CD14-positive monocyte (primary cell): ENCODE measurements around the gene SIDT1. TPM values are rescaled to one million over a fixed set of nuclear protein-coding genes. Genes with fewer than 3 reads are reported as not detected.

Source experiments
- DNase-seq, 3 donors: peaks; one replicate each; pipeline ENCODE4 v3.0.0-alpha.2; 2011 to 2022
- H2AFZ ChIP-seq: 2 replicates; pipeline ENCODE4 v1.6.0; 2012; ENCODE audit warnings: mild to moderate bottlenecking, low read depth, low read length, inconsistent platforms; ENCODE audit not compliant: insufficient read depth, poor library complexity, severe bottlenecking
- H3K27ac ChIP-seq, 2 donors: 1 replicate in 1 of 2; 2 replicates in 1 of 2; pipeline ENCODE4 v1.5.1; 2012 to 2013; ENCODE audit warnings: low read length in 2 of 2, control low read depth in 1 of 2, inconsistent platforms in 1 of 2, low read depth in 1 of 2, mild to moderate bottlenecking in 1 of 2
- H3K27me3 ChIP-seq, 2 donors: one replicate each; pipeline versions ENCODE4 v1.6.0 to v1.6.1; 2011 to 2013; ENCODE audit warnings: low read length in 2 of 2; ENCODE audit not compliant: control insufficient read depth in 2 of 2, insufficient read depth in 2 of 2
- H3K36me3 ChIP-seq, 2 donors: replicated peaks in 1 of 2; 1 replicate in 1 of 2; 2 replicates in 1 of 2; pipeline versions ENCODE4 v1.5.1 to v1.6.1; 2012 to 2013; ENCODE audit warnings: low read length in 2 of 2, control low read depth in 1 of 2, inconsistent platforms in 1 of 2, mild to moderate bottlenecking in 1 of 2; ENCODE audit not compliant: insufficient read depth in 2 of 2, control insufficient read depth in 1 of 2
- H3K4me1 ChIP-seq, 2 donors: 1 replicate in 1 of 2; 2 replicates in 1 of 2; pipeline versions ENCODE4 v1.5.1 to v1.6.1; 2012 to 2013; ENCODE audit warnings: low read length in 2 of 2, control low read depth in 1 of 2, inconsistent platforms in 1 of 2, mild to moderate bottlenecking in 1 of 2, moderate library complexity in 1 of 2; ENCODE audit not compliant: insufficient read depth in 2 of 2, control insufficient read depth in 1 of 2
- H3K4me2 ChIP-seq: replicated peaks from 2 replicates; pipeline ENCODE3; 2012; ENCODE audit warnings: low read length, moderate library complexity, mild to moderate bottlenecking; ENCODE audit not compliant: poor library complexity, severe bottlenecking; ENCODE audit errors: extremely low read depth
- H3K4me3 ChIP-seq, 3 experiments: fragments of 200-600 bp in 1 of 3; sonication (generic) in 1 of 3; replicated peaks in 1 of 3; 1 replicate in 2 of 3; 2 replicates in 1 of 3; pipeline ENCODE4 v1.5.1; 2011 to 2013; ENCODE audit warnings: low read length in 3 of 3, mild to moderate bottlenecking in 3 of 3, control low read depth in 2 of 3, low read depth in 2 of 3, inconsistent platforms in 1 of 3, moderate library complexity in 1 of 3
- H3K79me2 ChIP-seq: 2 replicates; pipeline ENCODE4 v1.6.0; 2012; ENCODE audit warnings: mild to moderate bottlenecking, control low read depth, inconsistent platforms, low read length, moderate library complexity; ENCODE audit not compliant: insufficient read depth
- H3K9ac ChIP-seq: 2 replicates; pipeline ENCODE4 v1.6.0; 2017; ENCODE audit warnings: low read length, mild to moderate bottlenecking; ENCODE audit not compliant: insufficient read depth, poor library complexity, severe bottlenecking
- H3K9me3 ChIP-seq, 2 donors: replicated peaks in 1 of 2; 1 replicate in 1 of 2; 2 replicates in 1 of 2; pipeline versions ENCODE4 v1.5.1 to v1.6.1; 2012 to 2013; ENCODE audit warnings: low read length in 2 of 2, control low read depth in 1 of 2; ENCODE audit not compliant: control insufficient read depth in 1 of 2, insufficient read depth in 1 of 2
- H4K20me1 ChIP-seq: 2 replicates; pipeline ENCODE4 v1.6.0; 2012; ENCODE audit warnings: mild to moderate bottlenecking, low read length, control low read depth, moderate library complexity; ENCODE audit not compliant: insufficient read depth
- H3K27ac Mint-ChIP-seq, 7 donors: one replicate each; pipeline ENCODE4 v1.8.0; 2020; ENCODE audit warnings: mild to moderate bottlenecking in 7 of 7, mixed read lengths in 7 of 7, moderate library complexity in 6 of 7, inconsistent platforms in 2 of 7
- H3K27me3 Mint-ChIP-seq, 3 donors: one replicate each; pipeline ENCODE4 v1.8.0; 2021 to 2022; ENCODE audit warnings: low read depth in 3 of 3, mild to moderate bottlenecking in 3 of 3, mixed read lengths in 3 of 3, moderate library complexity in 3 of 3, inconsistent platforms in 1 of 3
- H3K36me3 Mint-ChIP-seq, 2 donors: one replicate each; pipeline ENCODE4 v1.8.0; 2020; ENCODE audit warnings: mixed read lengths in 2 of 2, inconsistent platforms in 1 of 2, mild to moderate bottlenecking in 1 of 2
- H3K4me1 Mint-ChIP-seq: one replicate; pipeline ENCODE4 v1.8.0; 2020; ENCODE audit warnings: mild to moderate bottlenecking, mixed read lengths
- H3K4me3 Mint-ChIP-seq, 2 donors: one replicate each; pipeline ENCODE4 v1.8.0; 2020; ENCODE audit warnings: mild to moderate bottlenecking in 2 of 2, mixed read lengths in 2 of 2, moderate library complexity in 1 of 2
- H3K9me3 Mint-ChIP-seq, 7 donors: one replicate each; pipeline ENCODE4 v1.8.0; 2020 to 2022; ENCODE audit warnings: mixed read lengths in 7 of 7, mild to moderate bottlenecking in 6 of 7, moderate library complexity in 6 of 7, inconsistent platforms in 2 of 7
- WGBS: methylation state at CpG from one replicate; pipeline ENCODE4 v1.1.5; 2013; ENCODE audit warnings: missing lambda C conversion rate; ENCODE audit not compliant: insufficient coverage; 5-methylcytosine and 5-hydroxymethylcytosine counted together
- intact Hi-C, 2 donors: fragments of 100-400 bp; cut with micrococcal nuclease; formaldehyde crosslinking; loops; one replicate each; pipeline versions ENCODE4 v1.15.0 to v1.15.1; 2023
- polyA plus RNA-seq, 3 donors: library from polyadenylated mRNA; depleted of rRNA in 1 of 3; unstranded in 2 of 3; stranded (reverse) in 1 of 3; fragments of 300-500 nt in 2 of 3; fragments of >200 nt in 1 of 3; fragmentation: Illumina TruSeq in 2 of 3; gene quantifications; 1 replicate in 2 of 3; 2 replicates in 1 of 3; pipeline ENCODE4 v1.2.3, GENCODE V29; 2012 to 2021
- TF ChIP-seq, protein P1 (sequence below): fragments of 200-600 bp; IDR thresholded peaks from one replicate; pipeline ENCODE4 v1.8.0; 2022; ENCODE audit warnings: antibody characterized with exemption, mild to moderate bottlenecking

SIDT1 gene
- polyA plus RNA-seq, 3 donors, result 3.2 to 7.1 (median 4.0) TPM

DNA sequence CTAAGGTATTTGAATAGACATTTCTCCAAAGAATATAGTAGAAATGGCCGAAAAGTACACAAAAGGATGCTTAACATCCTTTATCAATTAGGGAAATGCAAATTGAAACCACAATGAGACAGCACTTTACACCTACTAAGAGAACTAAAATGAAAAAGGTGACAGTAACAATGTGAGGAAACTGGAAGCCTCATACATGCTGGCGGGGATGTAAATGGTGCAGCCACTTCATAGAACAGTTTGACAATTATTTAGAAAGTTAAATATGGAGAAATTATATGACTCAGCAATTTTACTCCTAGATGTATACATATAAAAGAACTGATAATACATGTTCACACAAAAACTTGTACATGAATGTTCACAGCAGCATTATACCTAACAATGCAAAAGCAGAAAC is 30.8 kb upstream of the SIDT1 start:
- no peak overlapping the region for H2AFZ ChIP-seq
- no peaks in the 10 kb centered on the region for H3K79me2 ChIP-seq
- Mint-ChIP-seq H3K36me3 (peaks cover 27 to 46% of the 10 kb centered on the region in 2 donors), H3K9me3 (no peaks in the 10 kb centered on the region), H3K27me3 (peaks cover 0 to 3% (median 2%) of the 10 kb centered on the region in 3 donors), H3K4me3 (no peak overlapping the region), H3K4me1 (peaks cover 2% of the 10 kb centered on the region), H3K27ac (no peak overlapping the region)
- H3K4me1 ChIP-seq, result no peaks in the 10 kb centered on the region
- peaks cover 27 to 28% of the 10 kb centered on the region in 2 donors for H3K36me3 ChIP-seq
- no peaks in the 10 kb centered on the region for H4K20me1 ChIP-seq
- DNase-seq, result no peak
- no peaks in the 10 kb centered on the region for H3K27me3 ChIP-seq
- TF ChIP-seq, protein P1, sequence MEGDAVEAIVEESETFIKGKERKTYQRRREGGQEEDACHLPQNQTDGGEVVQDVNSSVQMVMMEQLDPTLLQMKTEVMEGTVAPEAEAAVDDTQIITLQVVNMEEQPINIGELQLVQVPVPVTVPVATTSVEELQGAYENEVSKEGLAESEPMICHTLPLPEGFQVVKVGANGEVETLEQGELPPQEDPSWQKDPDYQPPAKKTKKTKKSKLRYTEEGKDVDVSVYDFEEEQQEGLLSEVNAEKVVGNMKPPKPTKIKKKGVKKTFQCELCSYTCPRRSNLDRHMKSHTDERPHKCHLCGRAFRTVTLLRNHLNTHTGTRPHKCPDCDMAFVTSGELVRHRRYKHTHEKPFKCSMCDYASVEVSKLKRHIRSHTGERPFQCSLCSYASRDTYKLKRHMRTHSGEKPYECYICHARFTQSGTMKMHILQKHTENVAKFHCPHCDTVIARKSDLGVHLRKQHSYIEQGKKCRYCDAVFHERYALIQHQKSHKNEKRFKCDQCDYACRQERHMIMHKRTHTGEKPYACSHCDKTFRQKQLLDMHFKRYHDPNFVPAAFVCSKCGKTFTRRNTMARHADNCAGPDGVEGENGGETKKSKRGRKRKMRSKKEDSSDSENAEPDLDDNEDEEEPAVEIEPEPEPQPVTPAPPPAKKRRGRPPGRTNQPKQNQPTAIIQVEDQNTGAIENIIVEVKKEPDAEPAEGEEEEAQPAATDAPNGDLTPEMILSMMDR, result no peak
- no peak overlapping the region for H3K4me2 ChIP-seq
- H3K4me3 ChIP-seq, result no peak overlapping the region
- H3K9me3 ChIP-seq, result no peaks in the 10 kb centered on the region
- no peak overlapping the region for H3K27ac ChIP-seq
- WGBS, result no CpG with 5 or more reads among the region's 2 CpGs
- intact Hi-C loops, result no loop called here
- H3K9ac ChIP-seq, result no peak overlapping the region

- H3K79me2 ChIP-seq, result peaks cover 8% of the 10 kb centered on the region
- Mint-ChIP-seq H3K36me3 (peaks cover 13 to 37% of the 10 kb centered on the region in 2 donors), H3K27ac (no peak overlapping the region), H3K9me3 (peaks cover 0 to 3% (median 0%) of the 10 kb centered on the region in 7 donors), H3K27me3 (peaks cover 0 to 3% (median 0%) of the 10 kb centered on the region in 3 donors), H3K4me3 (no peak overlapping the region), H3K4me1 (peaks cover 2% of the 10 kb centered on the region)
- WGBS, result no CpG with 5 or more reads among the region's 3 CpGs
- no peak for DNase-seq
- H3K27me3 ChIP-seq, result no peaks in the 10 kb centered on the region
- no peak overlapping the region for H3K27ac ChIP-seq
- no peaks in the 10 kb centered on the region for H3K9me3 ChIP-seq
- H3K4me2 ChIP-seq, result no peak overlapping the region
- intact Hi-C loops, result no loop called here
- peaks cover 12% of the 10 kb centered on the region in 2 donors for H3K36me3 ChIP-seq
- H3K4me1 ChIP-seq, result no peaks in the 10 kb centered on the region
- H4K20me1 ChIP-seq, result no peaks in the 10 kb centered on the region
- H2AFZ ChIP-seq, result no peak overlapping the region
- TF ChIP-seq, protein P1, result no peak
- no peak overlapping the region for H3K4me3 ChIP-seq
- no peak overlapping the region for H3K9ac ChIP-seq
These were observed 26.5 kb upstream of the SIDT1 start for GRCh38 chr3:113505867-113506266.
